CD4-positive, alpha-beta T cell treated with Interleukin-17A for 1 hour (primary cell): ENCODE results near the gene ZBTB18.

Source experiments
- DNase-seq: peaks from one replicate; pipeline ENCODE4 v3.0.0-alpha.2; 2020

Gene ZBTB18

DNA sequence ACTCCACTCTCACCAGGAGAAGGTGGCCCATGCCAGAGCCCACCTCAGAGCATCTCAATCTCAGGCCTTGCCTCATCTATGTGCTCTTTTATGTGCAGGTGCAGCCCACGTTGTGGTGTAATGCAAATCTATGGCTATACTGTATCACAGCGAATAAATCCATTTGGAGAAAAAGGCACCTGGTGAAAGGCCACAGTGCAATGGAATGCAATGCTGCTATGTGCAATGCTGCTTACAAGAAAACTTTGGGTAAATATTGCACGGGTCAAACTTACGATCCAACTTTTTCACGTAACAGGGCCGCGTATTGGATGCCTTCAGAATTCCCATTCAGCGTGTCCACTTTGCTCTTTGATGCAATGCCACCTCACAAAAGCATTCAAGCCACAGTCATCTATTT lies 13.5 kb downstream of the ZBTB18 start:
- DNase-seq: no peak

DNA sequence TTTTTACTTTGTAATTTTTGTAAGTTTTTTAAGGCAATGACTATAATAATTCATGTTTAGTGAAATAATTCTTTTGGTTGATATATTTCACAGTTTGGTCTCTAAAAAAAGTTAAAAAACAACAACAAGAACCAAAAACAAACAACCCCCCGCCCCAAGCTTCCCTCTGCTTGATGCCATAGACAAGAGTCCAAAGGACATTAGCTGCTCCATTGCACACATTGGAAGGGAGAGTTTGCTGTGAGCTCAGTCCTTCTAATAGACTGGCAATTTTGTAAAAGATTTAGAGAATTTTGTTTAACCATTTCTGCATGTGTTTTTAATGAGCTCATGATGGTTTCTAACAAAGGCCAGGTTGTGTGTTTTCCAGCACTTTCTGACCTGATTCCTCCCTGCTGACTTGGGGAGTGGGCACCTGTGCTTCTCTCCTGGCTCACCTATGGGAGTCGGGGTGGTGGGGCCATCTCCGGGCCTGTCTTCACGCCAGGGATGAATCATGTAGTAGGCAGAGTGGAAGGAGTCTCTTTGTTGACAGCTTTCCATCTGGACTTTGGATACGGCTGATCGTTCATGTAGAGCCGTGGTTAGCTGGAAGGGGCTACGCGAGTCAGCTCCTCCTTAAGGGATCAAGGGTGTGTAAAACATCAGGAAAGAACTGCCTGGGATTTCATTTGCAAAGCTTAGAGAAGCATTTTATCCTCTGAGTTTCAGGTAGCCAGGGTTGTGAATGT lies 14.1 kb downstream of the ZBTB18 start:
- DNase-seq: no peak

GRCh38 chr1:244065960-244066388 lies 14.9 kb downstream of the ZBTB18 start:
- no peak for DNase-seq

DNA sequence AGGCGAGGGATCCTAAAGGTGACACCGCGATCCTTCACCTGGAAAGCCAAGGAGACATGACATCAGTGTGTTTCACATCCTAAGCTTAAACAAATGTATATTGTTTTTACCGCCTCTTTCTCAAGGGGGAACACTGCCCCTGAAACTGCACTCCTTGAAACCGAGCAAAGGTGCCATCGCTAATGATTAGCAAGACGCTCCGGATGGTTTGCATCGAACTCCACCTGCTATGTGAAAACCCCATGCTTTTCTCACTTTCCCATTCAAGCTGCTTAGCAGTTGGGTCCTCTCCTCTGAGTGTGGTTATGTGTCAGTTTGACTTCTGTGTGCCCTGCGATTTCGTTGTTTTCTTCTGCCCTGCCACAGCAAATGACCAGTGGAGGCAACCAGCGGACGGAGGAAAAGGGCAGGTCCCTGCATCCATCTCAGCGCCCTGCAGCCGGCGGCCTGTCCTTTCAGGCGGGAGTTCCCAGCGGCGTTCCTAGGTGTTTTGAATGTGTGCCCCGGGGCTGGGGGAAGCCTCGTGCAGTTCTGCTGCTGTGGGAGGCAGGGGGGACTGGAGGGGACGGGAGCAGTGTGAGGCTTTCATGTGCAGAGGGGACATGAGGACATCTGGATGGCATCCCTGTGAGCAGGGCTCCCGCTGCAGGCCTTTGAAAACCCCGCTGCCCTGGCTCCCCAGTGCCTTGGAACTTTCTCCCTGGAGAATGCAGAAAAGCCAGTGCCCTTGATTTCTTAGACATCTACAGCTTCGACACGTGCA lies 16.1 kb downstream of the ZBTB18 start:
- DNase-seq: no peak

GRCh38 chr1:244067893-244068292 lies 16.8 kb downstream of the ZBTB18 start:
- DNase-seq: no peak

DNA sequence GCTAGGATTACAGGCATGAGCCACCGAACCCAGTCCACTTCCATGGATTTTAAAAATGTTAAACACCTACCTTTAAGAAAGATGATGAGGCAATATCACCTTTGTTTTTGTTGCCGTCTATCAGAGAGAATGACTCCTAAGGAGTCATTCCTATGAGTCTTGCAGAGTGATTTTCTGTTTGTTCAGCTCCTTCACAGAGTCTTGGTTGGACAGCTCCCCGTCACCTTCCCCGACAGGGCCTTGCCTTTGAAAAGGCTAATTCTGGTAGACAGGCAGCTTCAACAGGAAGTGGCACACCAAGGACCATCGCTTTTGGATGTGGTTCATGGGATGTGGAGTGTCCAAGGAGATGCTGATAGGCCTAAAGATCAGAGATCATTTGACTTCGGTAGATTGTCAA lies 17.5 kb downstream of the ZBTB18 start:
- DNase-seq: no peak

GRCh38 chr1:244069326-244069898 lies 18.3 kb downstream of the ZBTB18 start:
- DNase-seq: no peak

- peak; percentile 81 for DNase-seq
Measured at GRCh38 chr1:244074559-244075171, 23.6 kb downstream of the ZBTB18 start.

DNA sequence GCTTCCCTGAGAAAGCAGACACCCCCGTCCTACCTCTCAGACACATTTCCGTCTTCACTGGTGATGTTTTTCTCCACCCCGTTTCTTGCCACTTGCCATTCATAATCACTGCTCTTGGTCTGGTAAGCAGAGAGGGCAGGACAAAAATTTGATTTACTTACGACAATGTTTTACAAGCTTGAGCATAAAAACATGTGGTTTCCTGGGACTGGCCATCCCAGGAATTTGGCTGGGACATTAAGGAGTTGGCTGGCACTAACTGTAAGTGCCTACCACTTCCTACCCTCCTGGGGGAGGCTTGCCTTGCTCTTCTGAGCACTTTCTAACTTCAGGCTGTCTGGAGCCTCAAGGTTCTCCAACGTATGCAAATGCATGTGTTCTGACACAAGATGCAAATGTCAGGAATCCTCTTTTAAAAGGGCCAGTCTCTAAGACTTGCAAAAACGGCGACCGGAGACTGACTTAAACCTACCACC lies 24.2 kb downstream of the ZBTB18 start:
- no peak for DNase-seq

GRCh38 chr1:244076740-244077139 lies 25.7 kb downstream of the ZBTB18 start:
- no peak for DNase-seq

DNA sequence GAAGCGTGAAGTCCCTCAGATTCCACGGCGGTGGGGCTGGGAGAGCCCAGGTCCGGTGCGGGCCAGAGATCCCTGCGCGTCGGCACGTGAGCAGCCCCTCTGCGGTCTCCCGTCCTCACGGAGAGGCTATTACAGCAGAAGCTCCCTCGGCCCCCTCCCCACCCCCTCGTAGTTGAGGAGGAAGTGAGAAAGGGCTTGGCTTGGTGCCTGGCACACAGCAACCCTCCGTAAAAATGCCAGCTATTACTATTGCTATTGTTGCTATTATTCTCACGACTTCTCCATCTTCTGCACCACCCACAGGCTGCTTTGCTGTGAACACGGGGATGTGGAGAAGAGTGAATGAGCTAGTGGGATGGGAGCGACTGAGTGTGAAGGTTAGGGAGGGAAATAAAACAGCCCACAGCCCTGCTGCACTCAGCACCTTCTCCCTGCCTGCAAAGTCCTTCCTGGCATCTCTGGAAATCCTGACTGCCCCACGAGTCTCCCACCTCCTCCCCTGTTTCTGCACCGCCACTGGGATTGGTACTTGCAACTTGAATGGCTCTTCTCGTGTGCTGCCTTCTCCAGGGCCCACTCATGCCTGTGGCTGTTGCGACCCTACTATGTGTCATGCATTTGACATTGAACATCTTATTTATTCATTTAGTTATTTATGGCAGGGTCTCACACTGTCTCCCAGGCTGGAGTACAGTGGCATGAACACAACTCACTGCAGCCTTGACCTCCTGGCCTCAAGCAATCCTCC lies 26.6 kb downstream of the ZBTB18 start:
- no peak for DNase-seq

- no peak for DNase-seq
Measured at GRCh38 chr1:244080343-244080929, 29.4 kb downstream of the ZBTB18 start.

DNA sequence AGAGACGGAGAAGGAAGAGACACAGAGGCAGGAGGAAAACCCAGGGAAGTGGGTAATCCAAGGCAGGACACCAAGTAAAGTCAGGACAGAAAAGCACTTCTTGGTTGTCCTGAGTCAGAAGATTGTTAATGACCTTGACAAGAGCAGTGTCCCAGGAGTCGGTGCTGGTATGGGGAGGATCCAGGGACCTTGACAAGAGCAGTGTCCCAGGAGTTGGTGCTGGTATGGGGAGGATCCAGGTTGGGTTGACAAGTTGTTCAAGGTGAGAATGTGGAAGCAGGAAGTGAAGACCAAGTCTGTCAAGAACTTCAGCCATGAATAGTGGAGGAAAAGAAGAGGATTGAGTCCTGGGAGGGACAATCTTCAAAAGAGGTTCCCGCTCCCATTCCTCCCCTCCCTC lies 31.9 kb downstream of the ZBTB18 start:
- DNase-seq: no peak

DNA sequence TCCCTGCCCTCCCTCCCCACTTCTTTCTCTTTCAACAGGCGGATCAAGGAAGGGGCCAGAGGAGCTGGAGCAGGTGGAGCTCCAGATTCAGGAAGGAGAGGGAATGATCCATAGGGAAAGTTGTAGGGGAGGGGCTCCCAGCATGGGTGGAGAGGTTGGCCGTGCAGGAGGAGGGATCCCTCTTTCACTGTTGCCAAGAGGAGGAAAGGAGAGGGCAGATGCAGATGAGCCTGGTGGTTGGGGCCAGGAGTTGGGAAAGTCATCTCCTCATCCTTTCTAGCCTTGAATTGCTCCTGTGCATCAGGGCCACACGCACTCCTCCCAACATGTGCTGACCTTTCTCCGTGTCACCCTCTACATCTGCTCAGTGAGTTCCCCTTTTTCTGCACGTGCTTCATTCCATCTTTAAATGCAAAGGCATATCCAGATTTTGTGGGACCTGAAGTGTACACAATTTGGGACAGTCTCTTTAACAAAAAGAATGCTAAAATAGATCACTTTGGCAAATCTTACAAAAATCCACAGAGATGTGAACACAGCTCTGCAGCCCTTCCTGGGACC lies 32.4 kb downstream of the ZBTB18 start:
- no peak for DNase-seq

DNA sequence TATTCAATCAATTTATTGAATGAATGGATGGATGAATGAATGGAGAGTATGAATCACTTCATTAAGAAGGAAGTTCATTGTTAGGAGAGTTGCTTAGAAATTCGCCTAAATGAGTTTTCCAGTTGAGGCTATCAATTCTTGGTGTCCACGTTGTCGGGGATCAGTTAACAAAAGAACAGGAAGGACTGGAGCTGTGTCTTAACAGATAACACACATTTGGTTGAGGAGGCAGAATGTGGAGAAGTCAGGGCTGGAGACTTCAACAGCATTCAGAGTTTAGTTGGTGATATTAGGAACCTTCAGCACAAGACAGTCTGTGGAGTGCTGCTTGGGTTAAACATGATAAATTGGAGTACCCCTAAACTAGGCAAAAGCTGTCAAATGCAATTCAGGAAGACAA lies 33.7 kb downstream of the ZBTB18 start:
- DNase-seq: no peak

DNA sequence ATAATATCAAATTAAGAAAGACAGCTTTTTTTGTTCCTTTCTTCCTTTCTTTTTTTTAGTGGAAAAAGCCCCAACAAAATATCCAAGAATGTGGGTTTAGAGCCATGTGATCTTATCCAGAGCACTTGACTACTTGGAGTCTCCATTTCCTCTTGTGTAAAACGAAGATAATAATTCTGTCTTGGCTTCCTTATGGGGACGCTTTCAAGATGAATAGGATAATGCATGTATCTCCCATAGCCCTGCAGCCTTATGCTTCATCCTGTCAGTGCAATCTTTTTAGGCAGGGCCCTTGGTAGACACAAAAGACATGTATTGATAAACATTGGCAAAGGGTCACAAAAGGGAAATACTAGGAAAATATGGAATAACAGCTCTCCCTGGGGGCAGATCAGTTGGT lies 34.8 kb downstream of the ZBTB18 start:
- no peak for DNase-seq

DNA sequence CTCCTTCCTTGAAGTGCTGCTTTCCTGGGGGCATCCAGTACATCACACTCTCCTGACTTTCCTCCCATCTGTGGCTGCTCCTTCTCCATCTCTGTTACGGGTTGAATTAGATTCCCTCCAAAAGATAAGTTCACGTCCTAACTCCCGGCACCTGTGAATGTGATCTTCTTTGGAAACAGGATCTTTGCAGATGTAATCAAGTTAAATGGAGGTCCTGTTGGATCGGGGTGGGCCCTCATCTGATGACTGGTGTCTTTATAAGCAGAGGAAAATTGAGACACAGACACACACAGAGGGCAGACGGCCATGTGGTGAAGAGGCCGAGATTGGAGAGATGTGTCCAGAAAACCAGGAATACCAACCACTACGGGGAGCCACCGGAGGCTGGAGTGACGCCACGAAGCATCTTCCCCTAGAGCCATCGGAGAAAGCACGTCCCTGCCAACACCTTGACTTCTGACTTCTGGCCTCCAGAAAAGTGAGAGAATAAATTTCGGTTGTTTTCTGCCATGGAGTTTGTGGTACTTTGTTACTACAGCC lies 36.0 kb downstream of the ZBTB18 start:
- DNase-seq: no peak

DNA sequence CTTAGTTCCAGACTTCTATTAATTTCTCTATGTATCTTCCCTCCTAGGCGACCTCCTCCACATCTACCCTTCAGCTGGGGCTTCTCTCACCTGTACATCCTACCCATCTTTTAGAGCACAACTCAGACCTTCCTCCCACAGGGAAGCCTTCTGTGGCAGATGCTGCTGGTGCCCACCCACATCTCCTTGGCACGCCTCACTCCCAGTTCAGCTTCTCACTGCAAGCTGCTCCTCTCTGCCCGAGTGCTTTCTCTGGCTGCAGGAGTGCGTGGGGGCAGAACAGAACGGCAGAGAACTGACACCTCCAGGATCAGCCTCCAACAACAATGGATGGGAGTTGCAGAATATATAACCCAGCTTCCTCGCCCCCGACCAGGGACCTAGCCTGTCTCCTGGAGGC lies 36.5 kb downstream of the ZBTB18 start:
- no peak for DNase-seq

- DNase-seq: no peak
Measured at GRCh38 chr1:244088161-244088560, 37.1 kb downstream of the ZBTB18 start.

- no peak for DNase-seq
Measured at GRCh38 chr1:244089561-244089960, 38.5 kb downstream of the ZBTB18 start.

DNA sequence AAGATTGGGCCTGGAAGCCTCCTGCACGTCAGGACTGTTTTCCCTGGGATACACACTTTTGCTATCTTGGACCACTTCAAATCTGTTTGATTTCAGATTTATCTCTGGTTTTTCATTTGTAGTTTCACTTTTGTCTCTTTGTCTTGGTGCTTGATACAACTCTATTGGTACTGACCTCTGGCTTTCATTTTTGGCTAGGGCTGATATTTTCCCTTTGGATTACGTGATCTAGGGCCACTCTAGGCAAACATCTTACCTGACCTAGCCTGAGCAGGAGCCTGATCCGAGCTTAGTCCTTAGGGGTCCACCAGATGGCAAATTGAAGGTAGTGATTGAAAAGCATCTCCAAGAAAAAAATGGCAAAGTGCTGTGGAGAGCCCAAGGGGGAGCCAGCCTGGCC lies 39.6 kb downstream of the ZBTB18 start:
- no peak for DNase-seq
